NCI-H187 (cell line): ENCODE results near the gene PRPS1L1.
A peak's percentile ranks its signal among the peaks of the same experiment; 100 is the strongest.

Experiments used
- DNase-seq, 2 experiments: peaks; one replicate each; lab custom pipeline; 2025; lab: John Stamatoyannopoulos, UW

Gene PRPS1L1

DNA sequence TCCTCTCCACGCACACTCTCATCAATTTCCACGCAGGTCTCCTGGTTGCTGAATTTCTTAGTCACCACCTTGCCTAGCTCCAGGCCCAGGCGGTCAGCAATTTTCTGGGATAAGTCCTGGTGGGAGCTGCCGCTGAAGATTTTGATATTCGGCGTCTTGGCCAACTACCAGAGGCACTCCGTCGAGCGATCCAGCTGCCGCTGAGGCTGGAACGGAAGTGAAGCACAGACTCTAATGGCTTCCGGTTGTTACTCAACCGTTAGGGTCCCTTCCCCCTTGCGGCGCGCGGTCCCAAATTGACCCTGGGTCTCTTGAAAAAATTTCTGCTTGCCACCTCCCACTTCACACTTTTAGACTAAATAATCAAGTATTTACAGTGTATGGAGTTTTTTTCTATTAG lies at the start of gene PRPS1L1:
Gene PRPS1L1 (minus strand): TSS at position 219 of the 400 bp plus-strand sequence.
- DNase-seq = no peak

DNA sequence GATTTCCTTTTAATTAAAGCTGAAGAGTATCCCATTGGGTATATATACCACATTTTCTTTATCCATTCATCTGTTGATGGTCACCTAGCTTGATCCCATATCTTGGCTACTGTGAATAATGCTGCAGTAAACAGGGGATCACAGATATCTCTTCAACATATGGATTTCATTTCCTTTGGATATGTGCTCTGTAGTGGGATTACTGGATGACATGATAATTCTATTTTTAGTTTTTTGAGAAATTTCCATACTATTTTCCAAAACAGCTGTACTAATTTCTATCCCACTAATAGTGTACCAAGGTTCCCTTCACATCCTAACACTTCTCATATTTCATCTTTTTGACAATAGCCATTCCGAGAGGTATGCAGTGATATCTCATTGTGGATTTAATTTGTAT lies 48.8 kb upstream of the PRPS1L1 start:
- DNase-seq = no peak

- DNase-seq = no peak
These were observed 41.1 kb upstream of the PRPS1L1 start for GRCh38 chr7:18068745-18069144.

DNA sequence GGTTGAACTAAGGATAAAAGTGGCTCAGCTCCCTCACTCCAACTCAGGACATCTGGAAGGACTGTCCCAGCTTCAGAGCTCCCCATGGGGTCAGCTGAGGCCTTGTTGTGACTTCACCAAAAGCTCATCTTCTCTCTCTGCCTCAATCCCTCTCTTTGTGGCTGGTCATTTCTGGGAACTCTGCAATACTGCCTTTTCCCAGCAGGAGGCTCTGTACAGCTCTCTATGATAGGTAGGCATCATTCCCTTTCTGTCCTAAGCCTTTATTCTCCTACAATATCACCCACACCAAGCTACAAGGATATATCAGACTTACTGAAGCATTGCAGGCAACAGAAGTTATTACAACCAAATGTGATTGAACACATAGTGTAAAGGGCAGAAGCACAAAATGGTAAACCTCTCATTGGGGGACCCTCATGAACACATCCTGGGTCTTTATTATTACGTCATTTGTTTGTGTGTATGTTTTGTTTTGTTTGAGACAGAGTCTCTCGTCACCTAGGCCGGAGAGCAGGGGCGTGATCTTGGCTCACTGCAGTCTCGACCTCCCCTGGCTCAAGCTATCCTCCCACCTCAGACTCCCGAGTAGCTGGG lies 36.7 kb upstream of the PRPS1L1 start:
- peak in 1 of 2 experiments; percentile 16 for DNase-seq

DNA sequence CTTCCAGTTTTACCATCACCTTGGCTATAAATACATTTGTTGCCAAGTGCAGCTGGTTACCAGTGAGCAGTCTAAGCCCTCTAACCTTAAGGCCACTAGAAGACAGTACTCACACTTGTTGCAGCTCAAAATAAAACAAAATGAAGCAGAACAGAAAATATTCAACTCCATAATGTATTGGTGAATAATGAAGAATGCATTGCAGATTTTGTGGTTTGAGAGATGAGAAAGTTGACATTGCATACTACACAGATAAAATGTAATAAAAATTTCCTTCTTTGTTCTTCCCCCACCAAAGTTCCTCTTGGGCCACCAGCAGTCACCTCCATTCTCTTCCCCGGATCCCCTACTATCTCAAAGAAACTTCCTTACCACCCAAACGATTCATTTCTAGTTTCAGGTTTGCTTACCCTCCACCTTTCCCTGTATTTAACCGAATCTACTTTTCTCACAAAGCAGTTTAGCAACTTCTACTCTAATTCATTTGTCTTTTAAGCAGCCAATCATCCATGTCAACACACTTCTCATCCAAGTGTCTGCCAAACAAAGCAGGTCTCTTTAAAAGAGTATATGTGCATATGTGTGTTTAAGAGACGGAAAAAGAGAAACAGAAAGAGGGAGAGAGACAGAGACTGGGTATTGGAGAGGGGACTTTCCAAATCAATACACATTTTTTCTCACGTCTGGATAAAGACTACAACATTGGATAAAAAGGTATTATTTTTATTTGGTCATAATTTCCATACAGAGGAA lies 35.7 kb upstream of the PRPS1L1 start:
- DNase-seq = no peak

DNA sequence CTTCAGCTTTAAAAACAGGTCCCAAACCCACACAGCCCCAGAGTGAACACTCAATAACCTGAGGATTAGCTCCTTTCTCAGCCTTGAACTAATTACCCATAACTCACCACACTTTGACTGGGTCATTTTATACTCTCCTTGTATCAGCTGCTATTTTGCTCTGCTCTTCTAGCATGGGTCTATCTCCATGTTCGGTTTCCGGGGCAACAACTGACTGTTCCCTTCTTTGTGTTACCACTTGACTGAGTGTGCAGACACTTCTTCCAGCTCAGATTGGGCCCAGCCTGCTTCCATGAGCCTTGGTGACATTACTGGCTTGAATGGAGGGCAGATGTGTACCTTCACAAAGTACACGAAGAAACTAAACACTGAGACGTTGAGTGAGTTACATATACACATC lies 31.5 kb upstream of the PRPS1L1 start:
- DNase-seq = no peak

- no peak for DNase-seq
These were observed 26.3 kb upstream of the PRPS1L1 start for GRCh38 chr7:18053941-18054340.

DNA sequence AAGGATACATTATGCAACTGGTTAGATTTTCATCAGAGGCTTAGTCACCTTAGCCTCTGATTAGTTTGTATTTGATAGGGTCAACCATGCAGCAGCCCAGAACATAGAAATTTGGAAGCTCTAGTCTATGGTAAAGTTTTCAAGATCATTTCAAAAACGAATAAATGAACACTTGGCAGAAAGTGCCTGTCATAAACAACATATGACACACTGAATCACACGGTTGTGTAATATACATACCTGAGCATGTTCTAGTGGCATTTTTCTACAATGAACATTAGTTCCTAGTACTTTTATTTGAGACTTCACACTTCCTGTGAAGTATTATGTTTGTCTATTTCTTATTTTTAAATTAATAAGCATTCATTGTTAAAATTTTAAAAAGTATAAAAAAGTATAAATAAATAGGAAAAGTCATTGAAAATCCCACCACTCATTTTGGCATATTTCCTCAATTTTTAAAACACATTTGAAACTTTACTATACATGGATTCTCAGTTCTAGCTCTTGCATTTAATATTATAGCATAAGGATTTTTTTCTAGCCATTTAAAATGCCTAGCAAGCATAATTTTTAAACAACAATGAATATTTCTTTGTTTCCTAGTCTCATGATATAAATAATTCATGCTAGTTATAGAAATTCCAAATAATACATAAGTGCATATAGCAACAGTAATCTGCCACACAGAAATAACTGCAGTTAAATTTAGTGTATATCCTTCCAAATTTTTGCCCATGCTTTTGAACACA lies 25.7 kb upstream of the PRPS1L1 start:
- no peak for DNase-seq

DNA sequence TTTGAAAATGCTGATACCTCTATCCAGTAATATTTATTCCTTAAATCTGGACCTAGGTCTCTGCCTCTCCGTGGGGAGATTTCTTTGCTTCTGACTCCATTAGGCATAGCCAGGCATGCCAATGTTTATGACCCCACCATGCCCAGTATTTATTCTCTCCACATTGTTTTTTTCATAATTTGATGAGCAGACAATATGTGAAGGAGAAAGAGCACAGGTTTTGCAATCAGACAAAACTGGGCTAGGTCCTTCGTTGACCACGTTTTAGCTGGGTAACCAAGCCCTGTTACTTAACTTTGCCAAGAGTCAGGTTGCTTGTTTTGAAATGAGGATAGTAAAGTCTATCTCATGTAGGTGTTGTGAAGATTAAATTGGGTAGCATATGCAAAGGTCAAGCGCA lies 21.6 kb upstream of the PRPS1L1 start:
- DNase-seq = no peak

DNA sequence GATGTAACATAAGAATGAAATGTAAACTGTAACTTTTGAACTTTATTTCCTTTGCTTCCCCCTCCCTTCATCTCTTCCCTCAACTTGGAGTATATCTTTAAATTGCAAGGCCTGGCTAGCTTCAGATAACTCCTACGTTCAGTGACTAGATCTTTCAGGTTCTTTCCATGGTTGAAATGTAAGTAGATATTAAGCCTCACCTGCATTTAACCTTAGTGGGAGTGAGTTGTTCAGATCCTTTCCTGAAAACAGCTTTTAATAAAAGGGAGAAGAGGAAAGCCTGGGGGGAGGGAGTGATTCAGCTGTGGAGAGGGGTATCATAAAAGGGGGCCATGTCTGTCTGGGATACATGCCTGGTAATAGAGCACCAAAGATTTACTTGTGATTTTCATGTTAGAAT lies 19.0 kb upstream of the PRPS1L1 start:
- no peak for DNase-seq

- DNase-seq = no peak
These were observed 17.5 kb upstream of the PRPS1L1 start for GRCh38 chr7:18045171-18045570.

- DNase-seq = no peak
These were observed 13.5 kb upstream of the PRPS1L1 start for GRCh38 chr7:18041191-18041590.

DNA sequence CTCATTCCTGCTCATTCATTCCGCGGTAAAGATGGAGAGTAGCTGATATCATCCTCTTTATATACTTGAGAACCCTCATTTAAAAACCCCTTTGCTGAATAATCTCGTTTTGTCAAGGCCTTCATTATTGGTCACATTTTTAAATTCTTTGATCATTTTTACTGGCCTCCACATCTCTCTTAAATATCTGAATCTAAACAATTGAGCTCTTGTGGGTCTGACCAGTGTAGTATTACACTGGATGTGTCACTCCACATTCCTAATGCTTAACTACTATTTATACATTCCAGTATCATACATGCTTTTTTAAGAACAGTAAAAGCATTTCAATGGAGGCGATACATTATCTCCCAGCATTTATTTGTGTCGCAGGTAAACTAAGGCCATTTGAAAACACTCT lies 12.6 kb upstream of the PRPS1L1 start:
- DNase-seq = no peak

DNA sequence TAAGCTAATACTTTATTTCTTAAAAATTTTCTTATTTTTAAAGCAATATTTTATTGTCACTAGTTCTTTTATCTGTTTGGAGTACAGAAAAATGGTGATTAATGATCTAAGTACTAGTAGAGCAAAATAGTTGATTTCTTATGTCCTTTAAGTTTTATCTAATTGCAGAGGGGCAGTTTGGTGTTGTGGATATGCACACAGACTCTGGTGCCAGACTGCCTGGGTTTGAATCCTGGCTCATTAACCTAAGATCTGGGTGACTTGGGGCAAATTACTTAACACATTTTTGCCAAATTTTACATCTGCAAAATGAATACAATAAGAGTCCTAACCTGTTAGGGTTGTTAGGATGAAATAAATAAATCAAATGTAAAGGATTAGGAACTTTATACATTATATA lies 10.7 kb upstream of the PRPS1L1 start:
- DNase-seq = no peak

DNA sequence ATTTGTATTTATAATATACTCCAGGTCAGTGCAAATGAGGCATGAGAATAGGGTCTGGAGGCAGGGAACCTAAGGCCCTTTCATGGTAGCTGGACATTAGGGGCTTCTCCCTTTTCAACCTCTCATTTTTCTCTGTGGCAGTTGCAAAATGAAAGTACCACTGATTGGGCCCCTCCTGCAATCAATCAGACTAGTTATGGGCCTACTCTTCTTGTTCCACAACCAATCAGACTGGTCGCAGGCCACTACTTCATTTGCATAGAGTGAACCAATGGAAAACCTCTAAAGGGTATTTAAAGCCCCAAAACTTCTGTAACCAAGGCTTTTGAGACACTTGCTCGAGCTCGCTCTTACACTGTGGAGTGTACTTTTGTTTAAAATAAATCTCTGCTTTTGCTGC lies 10.0 kb upstream of the PRPS1L1 start:
- DNase-seq = no peak

- DNase-seq = no peak
These were observed 9.1 kb upstream of the PRPS1L1 start for GRCh38 chr7:18036783-18037182.

DNA sequence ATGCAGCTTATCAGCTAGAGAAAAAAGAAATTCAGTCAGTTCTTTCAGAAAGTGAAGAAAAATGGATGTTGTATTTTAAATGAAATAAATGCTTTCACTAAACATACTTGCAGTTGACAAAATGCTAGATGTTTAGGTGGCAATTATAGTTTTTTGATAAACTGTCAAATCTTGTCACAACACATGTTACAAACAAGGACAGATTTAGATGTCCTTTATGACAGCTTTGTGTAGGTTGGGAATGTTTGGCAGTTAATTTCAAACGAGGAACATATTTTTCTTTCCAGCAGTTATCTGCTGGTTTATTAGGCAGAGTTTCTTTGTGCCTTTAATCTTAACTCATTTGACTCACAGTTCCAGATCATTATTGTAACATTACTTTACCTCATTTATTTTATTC lies 3.1 kb upstream of the PRPS1L1 start:
- DNase-seq = no peak

- no peak for DNase-seq
These were observed 7.4 kb downstream of the PRPS1L1 start for GRCh38 chr7:18020138-18020715.

GRCh38 chr7:18019555-18019954 lies 8.1 kb downstream of the PRPS1L1 start:
- DNase-seq = no peak

DNA sequence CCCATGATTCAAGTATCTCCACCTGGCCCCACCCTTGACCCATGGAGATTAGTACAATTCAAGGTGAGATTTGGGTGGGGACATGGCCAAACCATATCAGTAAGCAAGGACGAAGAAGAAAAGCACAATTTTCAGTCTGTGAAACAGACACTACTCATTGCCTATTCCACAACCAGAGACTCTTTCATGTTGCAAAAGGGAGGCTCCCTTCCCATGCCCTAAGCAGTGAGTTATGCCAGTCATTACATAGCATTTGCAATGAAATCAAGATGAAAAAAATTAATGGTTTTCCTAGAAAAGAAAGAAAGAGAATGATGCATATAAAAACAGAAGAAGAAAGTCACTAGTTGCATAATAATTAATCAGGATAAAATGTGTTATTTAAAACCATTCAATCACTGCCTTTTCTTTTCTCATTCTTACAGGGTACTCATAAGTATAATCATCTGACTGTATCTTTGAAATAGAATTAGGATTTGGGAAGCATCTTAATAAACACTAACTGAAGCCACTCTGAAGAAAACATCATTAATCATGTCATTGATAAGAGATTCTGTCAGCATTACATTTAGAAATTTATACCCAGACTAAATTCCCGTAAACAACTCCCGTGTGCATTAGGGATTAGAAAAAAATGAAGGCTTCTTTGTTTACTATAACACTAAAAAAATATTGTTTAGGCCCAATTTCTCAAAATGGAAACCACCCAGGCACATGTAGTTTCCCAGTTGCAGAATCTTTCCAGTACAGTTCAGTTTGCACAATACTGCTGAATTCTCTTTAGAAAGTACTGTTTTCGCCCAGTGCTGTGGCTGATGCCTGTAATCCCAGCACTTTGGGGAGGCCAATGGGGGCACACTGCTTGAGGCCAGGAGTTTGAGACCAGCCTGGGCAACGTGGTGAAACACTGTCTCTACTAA lies 9.1 kb downstream of the PRPS1L1 start:
- no peak for DNase-seq

GRCh38 chr7:18016547-18017444 lies 10.8 kb downstream of the PRPS1L1 start:
- no peak for DNase-seq
